GM23338 (cell line): Measurements from ENCODE around the gene PCCB. TPM values are rescaled to one million over a fixed set of nuclear protein-coding genes. Genes with fewer than 3 reads are reported as not detected.

Source experiments
- ATAC-seq: fragments of 200-7000 bp; cut with Tn5 transposase; 3 replicates; pipeline ENCODE4 v1.9.1; 2020
- DNase-seq: peaks from one replicate; pipeline ENCODE4 v3.0.0-alpha.2; 2015; ENCODE audit warnings: low spot score
- H2AFZ ChIP-seq: fragments of 200-600 bp; sonication (generic); 2 replicates; pipeline ENCODE4 v1.8.0; 2016; ENCODE audit warnings: antibody characterized with exemption, mild to moderate bottlenecking, moderate library complexity
- H3F3A ChIP-seq: fragments of 200-600 bp; sonication (generic); replicated peaks from 2 replicates; pipeline ENCODE4 v1.8.0; 2017; ENCODE audit warnings: antibody characterized with exemption, mixed run types, low read depth
- H3K27ac ChIP-seq: fragments of 200-600 bp; sonication (generic); 2 replicates; pipeline ENCODE4 v1.6.1; 2016; ENCODE audit warnings: low read depth
- H3K27me3 ChIP-seq: fragments of 200-600 bp; sonication (generic); 2 replicates; pipeline ENCODE4 v1.8.0; 2016; ENCODE audit warnings: mild to moderate bottlenecking, mixed run types, moderate library complexity; ENCODE audit not compliant: insufficient read depth
- H3K36me3 ChIP-seq: fragments of 200-600 bp; sonication (generic); 2 replicates; pipeline ENCODE4 v1.8.0; 2016; ENCODE audit warnings: mild to moderate bottlenecking; ENCODE audit not compliant: insufficient read depth
- H3K4me1 ChIP-seq: fragments of 200-600 bp; sonication (generic); 2 replicates; pipeline ENCODE4 v1.8.0; 2016; ENCODE audit warnings: mild to moderate bottlenecking, moderate library complexity; ENCODE audit not compliant: insufficient read depth
- H3K4me2 ChIP-seq: fragments of 200-600 bp; sonication (generic); 2 replicates; pipeline ENCODE4 v1.7.1; 2017; ENCODE audit warnings: mixed run types
- H3K4me3 ChIP-seq: fragments of 200-600 bp; sonication (generic); 2 replicates; pipeline ENCODE4 v1.6.1; 2016; ENCODE audit warnings: mixed run types
- H3K79me2 ChIP-seq: fragments of 200-600 bp; sonication (generic); replicated peaks from 2 replicates; pipeline ENCODE4 v1.8.0; 2017; ENCODE audit warnings: mild to moderate bottlenecking; ENCODE audit not compliant: insufficient read depth
- H3K9me2 ChIP-seq: fragments of 200-600 bp; sonication (generic); 2 replicates; pipeline ENCODE4 v1.8.0; 2017; ENCODE audit not compliant: insufficient read depth
- H4K20me1 ChIP-seq: fragments of 200-600 bp; sonication (generic); replicated peaks from 2 replicates; pipeline ENCODE4 v1.8.0; 2017; ENCODE audit warnings: mild to moderate bottlenecking; ENCODE audit not compliant: insufficient read depth
- H3K27ac Mint-ChIP-seq: 2 replicates; pipeline ENCODE4 v1.8.0; 2020; ENCODE audit warnings: inconsistent platforms, mild to moderate bottlenecking, moderate library complexity, mixed read lengths
- H3K27me3 Mint-ChIP-seq: 3 replicates; pipeline ENCODE4 v1.8.0; 2022; ENCODE audit warnings: low read depth, mild to moderate bottlenecking, moderate library complexity, mixed read lengths, inconsistent platforms; ENCODE audit not compliant: insufficient read depth, poor library complexity
- H3K36me3 Mint-ChIP-seq: 3 replicates; pipeline ENCODE4 v1.8.0; 2021; ENCODE audit warnings: low read depth, mild to moderate bottlenecking, inconsistent platforms, moderate library complexity, mixed read lengths
- H3K4me1 Mint-ChIP-seq: 3 replicates; pipeline ENCODE4 v1.8.0; 2020; ENCODE audit warnings: mild to moderate bottlenecking, inconsistent platforms, mixed read lengths
- H3K4me3 Mint-ChIP-seq: 3 replicates; pipeline ENCODE4 v1.8.0; 2021; ENCODE audit warnings: moderate library complexity, mild to moderate bottlenecking, inconsistent platforms, mixed read lengths
- H3K9me3 Mint-ChIP-seq: 3 replicates; pipeline ENCODE4 v1.8.0; 2020; ENCODE audit warnings: moderate library complexity, mild to moderate bottlenecking, inconsistent platforms, mixed read lengths
- CREB1 ChIP-seq: fragments of 250-450 bp; sonication (Bioruptor Pico); IDR thresholded peaks from 2 replicates; pipeline ENCODE4 v1.5.0; 2020; ENCODE audit warnings: low read depth, mild to moderate bottlenecking, moderate library complexity
- CTCF ChIP-seq, 2 experiments: fragments of 200-600 bp in 1 of 2; sonication (generic) in 1 of 2; conservative IDR thresholded peaks; 2 replicates each; pipeline versions ENCODE4 v1.5.1 to v1.6.1; 2016 to 2017; ENCODE audit warnings: antibody characterized with exemption in 2 of 2, low read depth in 2 of 2, mild to moderate bottlenecking in 2 of 2, moderate library complexity in 1 of 2
- EZH2 ChIP-seq: fragments of 200-600 bp; sonication (generic); IDR thresholded peaks from one replicate; pipeline ENCODE4 v1.8.0; 2017; ENCODE audit warnings: antibody characterized with exemption, mild to moderate bottlenecking, low read depth; ENCODE audit not compliant: unreplicated experiment
- EZH2phosphoT487 ChIP-seq: fragments of 200-600 bp; sonication (generic); IDR thresholded peaks from one replicate; pipeline ENCODE4 v1.8.1; 2018; ENCODE audit warnings: antibody characterized with exemption; ENCODE audit not compliant: unreplicated experiment
- JUNB ChIP-seq: IDR thresholded peaks from one replicate; pipeline ENCODE4 v1.6.1; 2016; ENCODE audit warnings: antibody characterized with exemption; ENCODE audit not compliant: unreplicated experiment
- NANOG ChIP-seq: IDR thresholded peaks from 2 replicates; pipeline ENCODE4 v1.6.1; 2016; ENCODE audit warnings: antibody characterized with exemption, borderline replicate concordance
- ZNF114 ChIP-seq: fragments of 250-450 bp; sonication (Bioruptor Pico); IDR thresholded peaks from 2 replicates; pipeline ENCODE4 v1.5.0; 2020; ENCODE audit warnings: mild to moderate bottlenecking, moderate library complexity
- ZNF331 ChIP-seq: fragments of 250-450 bp; sonication (Bioruptor Pico); IDR thresholded peaks from 2 replicates; pipeline ENCODE4 v1.5.0; 2020; ENCODE audit warnings: low read depth, mild to moderate bottlenecking, moderate library complexity
- polyA plus RNA-seq: library from polyadenylated mRNA; unstranded; fragments of >200 nt; fragmentation: Nextera tagmentation; extraction: Ambion mirVana; gene quantifications from 2 replicates; pipeline ENCODE4 v1.2.1, GENCODE V29; 2016
- total RNA-seq: library from RNA; depleted of rRNA; stranded (reverse); fragments of >200 nt; shearing (Covaris generic); gene quantifications from 2 replicates; pipeline ENCODE4 v1.2.3, GENCODE V29; 2014
- TF ChIP-seq, protein P1 (sequence below): fragments of 250-450 bp; sonication (Bioruptor Pico); IDR thresholded peaks from 2 replicates; pipeline ENCODE4 v1.5.0; 2020; ENCODE audit warnings: mild to moderate bottlenecking, moderate library complexity

The PCCB gene
- total and polyA plus RNA-seq, 2 experiments from 2014 or later: 42.7 to 76.8 TPM

DNA sequence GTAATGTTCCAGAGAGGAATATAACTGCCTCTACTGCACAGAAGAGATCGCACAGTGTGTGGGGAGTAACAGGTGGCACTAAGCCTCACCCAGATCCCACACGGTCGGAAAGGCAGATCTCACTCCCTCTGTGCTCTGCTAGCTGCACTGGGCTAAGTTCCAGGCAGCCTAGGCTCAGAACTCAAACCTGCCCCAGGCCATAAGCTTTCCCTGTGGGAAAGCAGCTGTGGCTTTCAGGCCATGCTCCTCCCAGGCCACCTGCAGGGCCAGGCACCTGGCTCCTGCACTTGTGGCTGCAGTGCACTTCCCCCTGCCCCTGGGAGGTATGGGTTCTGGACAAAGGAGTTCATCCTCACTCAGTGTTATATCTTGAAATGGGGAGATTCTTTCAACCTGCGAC is 27.5 kb downstream of the PCCB start (continued):
- no peak for TF ChIP-seq NANOG

GRCh38 chr3:136279092-136279491 is 29.0 kb downstream of the PCCB start:
- peaks cover 6% of the 10 kb centered on the region for H3K27me3 Mint-ChIP-seq
- H3K36me3 Mint-ChIP-seq: peaks cover 31% of the 10 kb centered on the region
- DNase-seq: no peak
- Histone ChIP-seq H3K27me3 (no peaks in the 10 kb centered on the region), H3K4me3 (no peak overlapping the region), H3F3A (no peaks in the 10 kb centered on the region), H4K20me1 (no peaks in the 10 kb centered on the region), H3K27ac (no peak overlapping the region), H3K4me1 (peaks cover 16% of the 10 kb centered on the region), H3K36me3 (peaks cover 12% of the 10 kb centered on the region; the same call in 1 of the 2 replicates), H3K9me2 (no peaks in the 10 kb centered on the region), H2AFZ (no peak overlapping the region), H3K4me2 (no peak overlapping the region), H3K79me2 (peaks cover 36% of the 10 kb centered on the region)
- no peak overlapping the region for H3K27ac Mint-ChIP-seq
- no peak overlapping the region for H3K4me3 Mint-ChIP-seq
- TF ChIP-seq CTCF (conservative IDR thresholded peaks at IDR 0.05; ENCODE audit: low read depth in 2 of 2): no peak
- no peak for TF ChIP-seq ZNF331 (CRISPR knock-in tag)
- TF ChIP-seq JUNB: no peak
- TF ChIP-seq NANOG: no peak
- no peak for ATAC-seq
- peaks cover 7% of the 10 kb centered on the region; the same call in 2 of the 3 replicates for H3K9me3 Mint-ChIP-seq
- H3K4me1 Mint-ChIP-seq: peaks cover 32% of the 10 kb centered on the region

GRCh38 chr3:136280961-136281360 is 30.8 kb downstream of the PCCB start:
- Histone ChIP-seq H3K79me2 (peaks cover 19% of the 10 kb centered on the region), H3K27ac (no peak overlapping the region), H3K4me3 (no peak overlapping the region), H3K4me2 (no peak overlapping the region), H4K20me1 (no peaks in the 10 kb centered on the region), H3K27me3 (no peaks in the 10 kb centered on the region), H3K4me1 (peaks cover 16% of the 10 kb centered on the region), H3K36me3 (peaks cover 20% of the 10 kb centered on the region), H3F3A (no peaks in the 10 kb centered on the region), H2AFZ (no peak overlapping the region), H3K9me2 (no peaks in the 10 kb centered on the region)
- no peak for ATAC-seq
- Mint-ChIP-seq H3K27me3 (peaks cover 6% of the 10 kb centered on the region), H3K4me3 (no peak overlapping the region), H3K4me1 (peaks cover 31% of the 10 kb centered on the region), H3K27ac (no peak overlapping the region), H3K9me3 (peaks cover 7% of the 10 kb centered on the region; the same call in 2 of the 3 replicates), H3K36me3 (peaks cover 41% of the 10 kb centered on the region)
- no peak for DNase-seq
- no peak for TF ChIP-seq CTCF (conservative IDR thresholded peaks at IDR 0.05; ENCODE audit: low read depth in 2 of 2)
- no peak for TF ChIP-seq EZH2
- TF ChIP-seq, protein P1, sequence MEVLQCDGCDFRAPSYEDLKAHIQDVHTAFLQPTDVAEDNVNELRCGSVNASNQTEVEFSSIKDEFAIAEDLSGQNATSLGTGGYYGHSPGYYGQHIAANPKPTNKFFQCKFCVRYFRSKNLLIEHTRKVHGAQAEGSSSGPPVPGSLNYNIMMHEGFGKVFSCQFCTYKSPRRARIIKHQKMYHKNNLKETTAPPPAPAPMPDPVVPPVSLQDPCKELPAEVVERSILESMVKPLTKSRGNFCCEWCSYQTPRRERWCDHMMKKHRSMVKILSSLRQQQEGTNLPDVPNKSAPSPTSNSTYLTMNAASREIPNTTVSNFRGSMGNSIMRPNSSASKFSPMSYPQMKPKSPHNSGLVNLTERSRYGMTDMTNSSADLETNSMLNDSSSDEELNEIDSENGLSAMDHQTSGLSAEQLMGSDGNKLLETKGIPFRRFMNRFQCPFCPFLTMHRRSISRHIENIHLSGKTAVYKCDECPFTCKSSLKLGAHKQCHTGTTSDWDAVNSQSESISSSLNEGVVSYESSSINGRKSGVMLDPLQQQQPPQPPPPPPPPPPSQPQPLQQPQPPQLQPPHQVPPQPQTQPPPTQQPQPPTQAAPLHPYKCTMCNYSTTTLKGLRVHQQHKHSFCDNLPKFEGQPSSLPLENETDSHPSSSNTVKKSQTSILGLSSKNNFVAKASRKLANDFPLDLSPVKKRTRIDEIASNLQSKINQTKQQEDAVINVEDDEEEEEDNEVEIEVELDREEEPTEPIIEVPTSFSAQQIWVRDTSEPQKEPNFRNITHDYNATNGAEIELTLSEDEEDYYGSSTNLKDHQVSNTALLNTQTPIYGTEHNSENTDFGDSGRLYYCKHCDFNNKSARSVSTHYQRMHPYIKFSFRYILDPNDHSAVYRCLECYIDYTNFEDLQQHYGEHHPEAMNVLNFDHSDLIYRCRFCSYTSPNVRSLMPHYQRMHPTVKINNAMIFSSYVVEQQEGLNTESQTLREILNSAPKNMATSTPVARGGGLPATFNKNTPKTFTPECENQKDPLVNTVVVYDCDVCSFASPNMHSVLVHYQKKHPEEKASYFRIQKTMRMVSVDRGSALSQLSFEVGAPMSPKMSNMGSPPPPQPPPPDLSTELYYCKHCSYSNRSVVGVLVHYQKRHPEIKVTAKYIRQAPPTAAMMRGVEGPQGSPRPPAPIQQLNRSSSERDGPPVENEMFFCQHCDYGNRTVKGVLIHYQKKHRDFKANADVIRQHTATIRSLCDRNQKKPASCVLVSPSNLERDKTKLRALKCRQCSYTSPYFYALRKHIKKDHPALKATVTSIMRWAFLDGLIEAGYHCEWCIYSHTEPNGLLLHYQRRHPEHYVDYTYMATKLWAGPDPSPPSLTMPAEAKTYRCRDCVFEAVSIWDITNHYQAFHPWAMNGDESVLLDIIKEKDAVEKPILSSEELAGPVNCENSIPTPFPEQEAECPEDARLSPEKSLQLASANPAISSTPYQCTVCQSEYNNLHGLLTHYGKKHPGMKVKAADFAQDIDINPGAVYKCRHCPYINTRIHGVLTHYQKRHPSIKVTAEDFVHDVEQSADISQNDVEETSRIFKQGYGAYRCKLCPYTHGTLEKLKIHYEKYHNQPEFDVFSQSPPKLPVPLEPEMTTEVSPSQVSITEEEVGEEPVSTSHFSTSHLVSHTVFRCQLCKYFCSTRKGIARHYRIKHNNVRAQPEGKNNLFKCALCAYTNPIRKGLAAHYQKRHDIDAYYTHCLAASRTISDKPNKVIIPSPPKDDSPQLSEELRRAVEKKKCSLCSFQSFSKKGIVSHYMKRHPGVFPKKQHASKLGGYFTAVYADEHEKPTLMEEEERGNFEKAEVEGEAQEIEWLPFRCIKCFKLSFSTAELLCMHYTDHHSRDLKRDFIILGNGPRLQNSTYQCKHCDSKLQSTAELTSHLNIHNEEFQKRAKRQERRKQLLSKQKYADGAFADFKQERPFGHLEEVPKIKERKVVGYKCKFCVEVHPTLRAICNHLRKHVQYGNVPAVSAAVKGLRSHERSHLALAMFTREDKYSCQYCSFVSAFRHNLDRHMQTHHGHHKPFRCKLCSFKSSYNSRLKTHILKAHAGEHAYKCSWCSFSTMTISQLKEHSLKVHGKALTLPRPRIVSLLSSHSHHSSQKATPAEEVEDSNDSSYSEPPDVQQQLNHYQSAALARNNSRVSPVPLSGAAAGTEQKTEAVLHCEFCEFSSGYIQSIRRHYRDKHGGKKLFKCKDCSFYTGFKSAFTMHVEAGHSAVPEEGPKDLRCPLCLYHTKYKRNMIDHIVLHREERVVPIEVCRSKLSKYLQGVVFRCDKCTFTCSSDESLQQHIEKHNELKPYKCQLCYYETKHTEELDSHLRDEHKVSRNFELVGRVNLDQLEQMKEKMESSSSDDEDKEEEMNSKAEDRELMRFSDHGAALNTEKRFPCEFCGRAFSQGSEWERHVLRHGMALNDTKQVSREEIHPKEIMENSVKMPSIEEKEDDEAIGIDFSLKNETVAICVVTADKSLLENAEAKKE: no peak
- TF ChIP-seq ZNF114 (CRISPR knock-in tag): no peak
- TF ChIP-seq CREB1: no peak
- no peak for TF ChIP-seq NANOG
- TF ChIP-seq EZH2phosphoT487: no peak
